ENCODE data around the gene PCBD2.

The PCBD2 gene

DNA sequence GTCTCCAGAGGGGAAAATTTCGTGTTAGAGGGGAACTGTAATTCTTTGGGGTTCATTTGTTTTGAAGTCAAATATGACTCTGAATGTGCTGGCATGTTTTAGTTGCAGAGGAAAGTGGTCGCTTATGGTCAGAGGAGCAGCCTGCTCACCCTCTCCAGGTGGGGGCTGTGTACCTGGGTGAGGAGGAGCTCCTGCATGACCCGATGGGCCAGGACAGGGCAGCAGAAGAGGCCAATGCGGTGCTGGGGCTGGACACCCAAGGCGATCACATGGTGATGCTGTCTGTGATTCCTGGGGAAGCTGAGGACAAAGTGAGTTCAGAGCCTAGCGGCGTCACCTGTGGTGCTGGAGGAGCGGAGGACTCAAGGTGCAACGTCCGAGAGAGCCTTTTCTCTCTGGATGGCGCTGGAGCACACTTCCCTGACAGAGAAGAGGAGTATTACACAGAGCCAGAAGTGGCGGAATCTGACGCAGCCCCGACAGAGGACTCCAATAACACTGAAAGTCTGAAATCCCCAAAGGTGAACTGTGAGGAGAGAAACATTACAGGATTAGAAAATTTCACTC, 17.3 kb upstream of the PCBD2 start:
- TF ChIP-seq POLR2AphosphoS5 (IDR thresholded peaks at IDR 0.05; ENCODE audit: low read depth, low read length) (no peak), SIN3A (IDR thresholded peaks at IDR 0.05; ENCODE audit: borderline replicate concordance, insufficient read depth, low read length) (no peak), TAF1 (IDR thresholded peaks at IDR 0.05; ENCODE audit: borderline replicate concordance, insufficient read depth, low read length) (no peak), FOXP2 (optimal IDR thresholded peaks at IDR 0.05; ENCODE audit: borderline replicate concordance, extremely low read depth, extremely low read length, insufficient read depth) (no peak)
- TF ChIP-seq, protein P1, sequence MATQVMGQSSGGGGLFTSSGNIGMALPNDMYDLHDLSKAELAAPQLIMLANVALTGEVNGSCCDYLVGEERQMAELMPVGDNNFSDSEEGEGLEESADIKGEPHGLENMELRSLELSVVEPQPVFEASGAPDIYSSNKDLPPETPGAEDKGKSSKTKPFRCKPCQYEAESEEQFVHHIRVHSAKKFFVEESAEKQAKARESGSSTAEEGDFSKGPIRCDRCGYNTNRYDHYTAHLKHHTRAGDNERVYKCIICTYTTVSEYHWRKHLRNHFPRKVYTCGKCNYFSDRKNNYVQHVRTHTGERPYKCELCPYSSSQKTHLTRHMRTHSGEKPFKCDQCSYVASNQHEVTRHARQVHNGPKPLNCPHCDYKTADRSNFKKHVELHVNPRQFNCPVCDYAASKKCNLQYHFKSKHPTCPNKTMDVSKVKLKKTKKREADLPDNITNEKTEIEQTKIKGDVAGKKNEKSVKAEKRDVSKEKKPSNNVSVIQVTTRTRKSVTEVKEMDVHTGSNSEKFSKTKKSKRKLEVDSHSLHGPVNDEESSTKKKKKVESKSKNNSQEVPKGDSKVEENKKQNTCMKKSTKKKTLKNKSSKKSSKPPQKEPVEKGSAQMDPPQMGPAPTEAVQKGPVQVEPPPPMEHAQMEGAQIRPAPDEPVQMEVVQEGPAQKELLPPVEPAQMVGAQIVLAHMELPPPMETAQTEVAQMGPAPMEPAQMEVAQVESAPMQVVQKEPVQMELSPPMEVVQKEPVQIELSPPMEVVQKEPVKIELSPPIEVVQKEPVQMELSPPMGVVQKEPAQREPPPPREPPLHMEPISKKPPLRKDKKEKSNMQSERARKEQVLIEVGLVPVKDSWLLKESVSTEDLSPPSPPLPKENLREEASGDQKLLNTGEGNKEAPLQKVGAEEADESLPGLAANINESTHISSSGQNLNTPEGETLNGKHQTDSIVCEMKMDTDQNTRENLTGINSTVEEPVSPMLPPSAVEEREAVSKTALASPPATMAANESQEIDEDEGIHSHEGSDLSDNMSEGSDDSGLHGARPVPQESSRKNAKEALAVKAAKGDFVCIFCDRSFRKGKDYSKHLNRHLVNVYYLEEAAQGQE (IDR thresholded peaks at IDR 0.05; ENCODE audit: insufficient read depth in 1 of 2, low read depth in 2 of 2, low read length in 2 of 2), result no peak

DNA sequence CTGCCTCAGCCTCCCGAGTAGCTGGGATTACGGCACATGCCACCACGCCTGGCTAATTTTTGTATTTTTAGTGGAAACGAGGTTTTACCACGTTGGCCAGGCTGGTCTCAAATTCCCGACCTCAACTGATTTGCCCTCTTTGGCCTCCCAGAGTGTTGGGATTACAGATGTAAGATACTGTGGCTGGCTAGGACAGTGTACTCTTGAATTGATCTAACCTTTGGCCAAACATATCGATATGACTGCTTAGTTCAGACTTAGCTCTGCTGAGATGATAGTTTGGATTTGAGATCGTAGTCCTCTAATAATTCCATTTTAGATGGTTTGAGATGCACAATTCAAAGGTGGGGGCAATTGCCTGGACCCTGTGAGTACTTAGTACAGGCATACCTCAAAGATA, 15.6 kb upstream of the PCBD2 start:
- TF ChIP-seq, protein P1 (IDR thresholded peaks at IDR 0.05; ENCODE audit: insufficient read depth in 1 of 2, low read depth in 2 of 2, low read length in 2 of 2), result no peak
- TF ChIP-seq TAF1 (IDR thresholded peaks at IDR 0.05; ENCODE audit: borderline replicate concordance, insufficient read depth, low read length) (no peak), POLR2AphosphoS5 (IDR thresholded peaks at IDR 0.05; ENCODE audit: low read depth, low read length) (no peak), SIN3A (IDR thresholded peaks at IDR 0.05; ENCODE audit: borderline replicate concordance, insufficient read depth, low read length) (no peak)

DNA sequence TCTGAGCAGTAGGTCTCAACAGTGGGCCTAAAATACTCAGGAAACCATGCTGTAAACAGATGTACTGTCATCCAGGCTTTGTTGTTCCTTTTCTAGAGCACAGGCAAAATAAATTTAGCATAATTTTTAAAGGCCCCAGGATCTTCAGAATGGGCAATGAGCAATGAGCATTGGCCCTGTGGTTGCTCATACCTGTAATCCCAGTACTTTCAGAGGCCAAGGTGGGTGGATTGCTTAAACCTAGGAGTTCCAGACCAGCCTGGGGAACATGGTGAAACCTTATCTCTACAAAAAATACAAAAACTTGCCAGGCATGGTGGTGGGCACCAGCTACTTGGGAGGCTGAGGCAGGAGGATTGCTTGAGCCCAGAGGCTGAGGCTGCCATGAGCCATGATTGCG, 13.5 kb upstream of the PCBD2 start:
- TF ChIP-seq SIN3A (IDR thresholded peaks at IDR 0.05; ENCODE audit: borderline replicate concordance, insufficient read depth, low read length) (no peak), POLR2AphosphoS5 (IDR thresholded peaks at IDR 0.05; ENCODE audit: low read depth, low read length) (no peak), TAF1 (IDR thresholded peaks at IDR 0.05; ENCODE audit: borderline replicate concordance, insufficient read depth, low read length) (no peak), FOXP2 (optimal IDR thresholded peaks at IDR 0.05; ENCODE audit: borderline replicate concordance, extremely low read depth, extremely low read length, insufficient read depth) (no peak)
- TF ChIP-seq, protein P1 (IDR thresholded peaks at IDR 0.05; ENCODE audit: insufficient read depth in 1 of 2, low read depth in 2 of 2, low read length in 2 of 2), result no peak

DNA sequence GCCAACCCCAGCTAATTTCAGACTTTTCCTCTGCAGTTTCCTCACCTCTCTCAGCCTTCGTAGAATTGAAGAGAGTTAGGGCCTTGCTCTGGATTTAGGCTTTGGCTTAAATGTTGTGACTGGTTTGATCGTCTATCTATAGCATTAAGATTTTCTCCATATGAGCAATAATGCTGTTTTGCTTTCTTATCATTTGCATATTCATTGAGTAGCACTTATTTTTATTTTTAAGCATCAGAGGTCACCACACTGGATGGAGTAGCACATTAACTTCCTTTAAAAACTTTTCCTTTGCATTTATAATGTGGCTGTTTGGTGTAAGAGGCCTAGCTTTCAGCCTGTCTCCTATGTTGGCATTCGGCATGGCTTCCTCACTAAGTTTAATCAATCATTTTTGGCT, 12.6 kb upstream of the PCBD2 start:
- TF ChIP-seq FOXP2 (optimal IDR thresholded peaks at IDR 0.05; ENCODE audit: borderline replicate concordance, extremely low read depth, extremely low read length, insufficient read depth) (no peak), POLR2AphosphoS5 (IDR thresholded peaks at IDR 0.05; ENCODE audit: low read depth, low read length) (no peak), TAF1 (IDR thresholded peaks at IDR 0.05; ENCODE audit: borderline replicate concordance, insufficient read depth, low read length) (no peak), SIN3A (IDR thresholded peaks at IDR 0.05; ENCODE audit: borderline replicate concordance, insufficient read depth, low read length) (no peak)
- TF ChIP-seq, protein P1 (IDR thresholded peaks at IDR 0.05; ENCODE audit: insufficient read depth in 1 of 2, low read depth in 2 of 2, low read length in 2 of 2), result no peak

DNA sequence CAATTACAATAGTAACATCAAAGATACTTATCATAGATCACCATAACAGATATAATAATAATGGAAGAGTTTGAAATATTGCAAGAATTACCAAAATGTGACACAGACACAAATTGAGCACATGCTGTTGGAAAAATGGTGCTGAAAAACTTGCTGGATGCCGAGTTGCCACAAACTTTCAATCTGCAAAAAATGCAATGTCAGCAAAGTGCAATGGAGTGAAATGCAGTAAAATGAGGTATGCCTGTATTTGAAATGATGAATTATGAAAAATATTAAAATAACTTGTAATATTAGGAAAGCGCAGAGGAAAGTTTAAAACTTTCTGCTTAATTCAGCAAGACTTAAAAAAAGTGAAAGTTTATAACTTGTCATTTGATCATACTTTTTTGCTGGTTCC, 12.0 kb upstream of the PCBD2 start:
- TF ChIP-seq POLR2AphosphoS5 (IDR thresholded peaks at IDR 0.05; ENCODE audit: low read depth, low read length), result no peak
- TF ChIP-seq FOXP2 (optimal IDR thresholded peaks at IDR 0.05; ENCODE audit: borderline replicate concordance, extremely low read depth, extremely low read length, insufficient read depth), result no peak
- TF ChIP-seq, protein P1 (IDR thresholded peaks at IDR 0.05; ENCODE audit: insufficient read depth in 1 of 2, low read depth in 2 of 2, low read length in 2 of 2), result no peak
- no peak for TF ChIP-seq SIN3A (IDR thresholded peaks at IDR 0.05; ENCODE audit: borderline replicate concordance, insufficient read depth, low read length)
- TF ChIP-seq TAF1 (IDR thresholded peaks at IDR 0.05; ENCODE audit: borderline replicate concordance, insufficient read depth, low read length), result no peak

Measured in PFSK-1 (cell line).